IPS DF 4.7 (cell line): ENCODE results near the gene COMTD1.
"Not testable (repeated sequence)": the region's sequence is repeated elsewhere in the genome, so short reads cannot be mapped to it uniquely, and the experiment has no call there.

Source experiments
- DNase-seq: peaks from one replicate; pipeline ENCODE4 v3.0.0-alpha.2; 2013; ENCODE audit warnings: low spot score; ENCODE audit errors: extremely low read depth

The COMTD1 gene

GRCh38 chr10:75223507-75223906 lies 12.2 kb downstream of the COMTD1 start:
- DNase-seq, result no peak

- DNase-seq, result not testable (repeated sequence)
Measured at GRCh38 chr10:75221492-75221891, 14.3 kb downstream of the COMTD1 start.

- no peak for DNase-seq
Measured at GRCh38 chr10:75220274-75220673, 15.5 kb downstream of the COMTD1 start.

GRCh38 chr10:75212343-75212742 lies 23.4 kb downstream of the COMTD1 start:
- no peak for DNase-seq

- no peak for DNase-seq
Measured at GRCh38 chr10:75211007-75211691, 24.6 kb downstream of the COMTD1 start.

- DNase-seq, result no peak
Measured at GRCh38 chr10:75210282-75211006, 25.3 kb downstream of the COMTD1 start, which contains the start of gene VDAC2. Gene VDAC2, plus strand, starts transcription at chr10:75210796. Its CDS starts 363 bp downstream, at chr10:75211159.

- no peak for DNase-seq
Measured at GRCh38 chr10:75209921-75210281, 25.9 kb downstream of the COMTD1 start.

- no peak for DNase-seq
Measured at GRCh38 chr10:75209086-75209920, 26.5 kb downstream of the COMTD1 start.

GRCh38 chr10:75208181-75208580 lies 27.6 kb downstream of the COMTD1 start:
- DNase-seq, result no peak

GRCh38 chr10:75207857-75208144 lies 28.0 kb downstream of the COMTD1 start:
- DNase-seq, result no peak

- DNase-seq, result no peak
Measured at GRCh38 chr10:75207079-75207856, 28.5 kb downstream of the COMTD1 start.

- DNase-seq, result not testable (repeated sequence)
Measured at GRCh38 chr10:75206638-75207037, 29.1 kb downstream of the COMTD1 start.

- no peak for DNase-seq
Measured at GRCh38 chr10:75205908-75206307, 29.8 kb downstream of the COMTD1 start.

GRCh38 chr10:75203724-75204123 lies 32.0 kb downstream of the COMTD1 start:
- DNase-seq, result no peak

- not testable (repeated sequence) for DNase-seq
Measured at GRCh38 chr10:75203046-75203620, 32.6 kb downstream of the COMTD1 start.

- no peak for DNase-seq
Measured at GRCh38 chr10:75202321-75203045, 33.3 kb downstream of the COMTD1 start.

GRCh38 chr10:75201793-75202307 lies 33.9 kb downstream of the COMTD1 start:
- DNase-seq, result no peak

- not testable (repeated sequence) for DNase-seq
Measured at GRCh38 chr10:75199949-75200348, 35.8 kb downstream of the COMTD1 start.

- no peak for DNase-seq
Measured at GRCh38 chr10:75197906-75198305, 37.9 kb downstream of the COMTD1 start.

- DNase-seq, result no peak
Measured at GRCh38 chr10:75197066-75197465, 38.7 kb downstream of the COMTD1 start.
